ENCODE data around the gene HBS1L.

Gene HBS1L

GRCh38 chr6:134938896-134939295 lies 115.7 kb downstream of the HBS1L start:
- Histone ChIP-seq H4K8ac (ENCODE audit: low read depth, low read length) (no peak overlapping the region), H2AK5ac (ENCODE audit: low read depth, low read length) (no peak overlapping the region), H3K9me3 (replicated peaks in 1 of 2; ENCODE audit: control insufficient read depth in 2 of 2, insufficient read depth in 1 of 2, low read depth in 1 of 2, low read length in 2 of 2) (no peaks in the 10 kb centered on the region), H3K4me1 (ENCODE audit: control insufficient read depth in 2 of 2, insufficient read depth in 1 of 2, low read depth in 1 of 2, low read length in 2 of 2) (no peaks in the 10 kb centered on the region), H3K27ac (replicated peaks; ENCODE audit: low read length) (no peak overlapping the region), H3K4me3 (ENCODE audit: low read length in 2 of 2) (no peak overlapping the region), H2BK15ac (ENCODE audit: low read length) (no peak overlapping the region), H3K9ac (ENCODE audit: low read depth, low read length, poor library complexity) (no peak overlapping the region), H3K79me1 (ENCODE audit: low read depth, low read length) (no peaks in the 10 kb centered on the region), H3K18ac (ENCODE audit: low read length) (no peak overlapping the region), H3K14ac (ENCODE audit: low read length) (no peak overlapping the region), H3K4ac (ENCODE audit: low read length) (no peak overlapping the region), H4K91ac (ENCODE audit: low read depth, low read length, poor library complexity) (no peak overlapping the region), H2AFZ (ENCODE audit: low read length) (no peak overlapping the region), H2BK5ac (ENCODE audit: low read length) (no peak overlapping the region), H2BK120ac (ENCODE audit: low read depth, low read length) (no peak overlapping the region), H3K23ac (ENCODE audit: low read depth, low read length, poor library complexity) (no peak overlapping the region), H3K36me3 (replicated peaks in 1 of 2; ENCODE audit: control insufficient read depth in 2 of 2, insufficient read depth in 2 of 2, low read length in 2 of 2) (no peaks in the 10 kb centered on the region), H3K4me2 (ENCODE audit: insufficient read depth, low read length, poor library complexity, severe bottlenecking) (no peak overlapping the region), H2BK12ac (ENCODE audit: low read length) (no peak overlapping the region), H3K27me3 (ENCODE audit: control insufficient read depth in 3 of 3, insufficient read depth in 3 of 3, low read depth in 1 of 3, low read length in 3 of 3) (no peaks in the 10 kb centered on the region)
- no CpG with 5 or more reads among the region's 5 CpGs for WGBS, 2 donors (ENCODE audit: extremely low coverage in 2 of 2, insufficient read length in 2 of 2, insufficient replicate concordance in 1 of 2)
- DNase-seq (ENCODE audit: low spot score): no peak

DNA sequence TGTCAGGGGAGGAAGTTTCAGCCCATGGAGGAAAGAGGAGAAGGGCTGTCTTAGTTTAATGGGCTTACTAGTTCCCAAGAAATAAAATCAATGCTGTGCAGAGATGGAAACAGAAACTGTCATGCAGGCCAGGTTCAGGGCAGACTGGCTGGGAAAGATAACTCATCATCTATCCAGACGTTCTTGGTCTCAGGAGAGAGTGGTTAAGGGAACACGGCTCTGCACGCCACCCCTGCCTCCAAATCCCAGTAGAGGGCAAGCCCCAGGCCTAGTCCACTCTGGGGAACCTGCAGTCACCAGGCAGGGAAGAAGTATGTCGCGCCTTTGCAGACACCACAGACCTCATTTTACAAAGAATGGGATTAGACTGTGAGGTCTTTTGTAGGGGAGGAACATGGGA lies 117.2 kb downstream of the HBS1L start:
- Histone ChIP-seq H3K79me1 (ENCODE audit: low read depth, low read length) (no peaks in the 10 kb centered on the region), H3K27ac (replicated peaks; ENCODE audit: low read length) (no peak overlapping the region), H2AK5ac (ENCODE audit: low read depth, low read length) (no peak overlapping the region), H2BK120ac (ENCODE audit: low read depth, low read length) (no peak overlapping the region), H2BK12ac (ENCODE audit: low read length) (no peak overlapping the region), H3K9ac (ENCODE audit: low read depth, low read length, poor library complexity) (peak overlapping the region; percentile 5), H4K8ac (ENCODE audit: low read depth, low read length) (no peak overlapping the region), H3K14ac (ENCODE audit: low read length) (no peak overlapping the region), H2BK15ac (ENCODE audit: low read length) (no peak overlapping the region), H3K4me2 (ENCODE audit: insufficient read depth, low read length, poor library complexity, severe bottlenecking) (no peak overlapping the region), H2BK5ac (ENCODE audit: low read length) (no peak overlapping the region), H3K36me3 (replicated peaks in 1 of 2; ENCODE audit: control insufficient read depth in 2 of 2, insufficient read depth in 2 of 2, low read length in 2 of 2) (no peaks in the 10 kb centered on the region), H3K27me3 (ENCODE audit: control insufficient read depth in 3 of 3, insufficient read depth in 3 of 3, low read depth in 1 of 3, low read length in 3 of 3) (no peaks in the 10 kb centered on the region), H3K4ac (ENCODE audit: low read length) (no peak overlapping the region), H3K4me1 (ENCODE audit: control insufficient read depth in 2 of 2, insufficient read depth in 1 of 2, low read depth in 1 of 2, low read length in 2 of 2) (no peaks in the 10 kb centered on the region), H3K9me3 (replicated peaks in 1 of 2; ENCODE audit: control insufficient read depth in 2 of 2, insufficient read depth in 1 of 2, low read depth in 1 of 2, low read length in 2 of 2) (no peaks in the 10 kb centered on the region), H4K91ac (ENCODE audit: low read depth, low read length, poor library complexity) (no peak overlapping the region), H3K4me3 (ENCODE audit: low read length in 2 of 2) (no peak overlapping the region), H3K23ac (ENCODE audit: low read depth, low read length, poor library complexity) (no peak overlapping the region), H3K18ac (ENCODE audit: low read length) (peak overlapping the region; percentile 23), H2AFZ (ENCODE audit: low read length) (peak overlapping the region; percentile 17)
- no CpG with 5 or more reads among the region's 5 CpGs for WGBS, 2 donors (ENCODE audit: extremely low coverage in 2 of 2, insufficient read length in 2 of 2, insufficient replicate concordance in 1 of 2)
- DNase-seq (ENCODE audit: low spot score): no peak

- no peak overlapping the region for H2BK15ac ChIP-seq (ENCODE audit: low read length)
- H2BK120ac ChIP-seq (ENCODE audit: low read depth, low read length): no peak overlapping the region
- no peak overlapping the region for H3K23ac ChIP-seq (ENCODE audit: low read depth, low read length, poor library complexity)
- no peak for DNase-seq (ENCODE audit: low spot score)
- no peaks in the 10 kb centered on the region for H3K79me1 ChIP-seq (ENCODE audit: low read depth, low read length)
- H3K27ac ChIP-seq (replicated peaks; ENCODE audit: low read length): no peak overlapping the region
- no peak overlapping the region for H3K14ac ChIP-seq (ENCODE audit: low read length)
- no peak overlapping the region for H3K18ac ChIP-seq (ENCODE audit: low read length)
- H2BK5ac ChIP-seq (ENCODE audit: low read length): no peak overlapping the region
- no peak overlapping the region for H4K8ac ChIP-seq (ENCODE audit: low read depth, low read length)
- H3K9me3 ChIP-seq (replicated peaks in 1 of 2; ENCODE audit: control insufficient read depth in 2 of 2, insufficient read depth in 1 of 2, low read depth in 1 of 2, low read length in 2 of 2): no peaks in the 10 kb centered on the region
- no peak overlapping the region for H4K91ac ChIP-seq (ENCODE audit: low read depth, low read length, poor library complexity)
- no peaks in the 10 kb centered on the region for H3K36me3 ChIP-seq (replicated peaks in 1 of 2; ENCODE audit: control insufficient read depth in 2 of 2, insufficient read depth in 2 of 2, low read length in 2 of 2)
- no CpG with 5 or more reads among the region's 5 CpGs for WGBS, 2 donors (ENCODE audit: extremely low coverage in 2 of 2, insufficient read length in 2 of 2, insufficient replicate concordance in 1 of 2)
- H3K4ac ChIP-seq (ENCODE audit: low read length): no peak overlapping the region
- H3K4me1 ChIP-seq (ENCODE audit: control insufficient read depth in 2 of 2, insufficient read depth in 1 of 2, low read depth in 1 of 2, low read length in 2 of 2): no peaks in the 10 kb centered on the region
- no peak overlapping the region for H3K4me3 ChIP-seq (ENCODE audit: low read length in 2 of 2)
- H2BK12ac ChIP-seq (ENCODE audit: low read length): no peak overlapping the region
- H3K9ac ChIP-seq (ENCODE audit: low read depth, low read length, poor library complexity): no peak overlapping the region
- no peak overlapping the region for H3K4me2 ChIP-seq (ENCODE audit: insufficient read depth, low read length, poor library complexity, severe bottlenecking)
- no peaks in the 10 kb centered on the region for H3K27me3 ChIP-seq (ENCODE audit: control insufficient read depth in 3 of 3, insufficient read depth in 3 of 3, low read depth in 1 of 3, low read length in 3 of 3)
- peak overlapping the region; percentile 17 for H2AFZ ChIP-seq (ENCODE audit: low read length)
- H2AK5ac ChIP-seq (ENCODE audit: low read depth, low read length): no peak overlapping the region
These were observed 117.7 kb downstream of the HBS1L start for GRCh38 chr6:134936931-134937330.

GRCh38 chr6:134936476-134936875 lies 118.1 kb downstream of the HBS1L start:
- no CpG with 5 or more reads among the region's 5 CpGs for WGBS, 2 donors (ENCODE audit: extremely low coverage in 2 of 2, insufficient read length in 2 of 2, insufficient replicate concordance in 1 of 2)
- no peak overlapping the region for H3K9ac ChIP-seq (ENCODE audit: low read depth, low read length, poor library complexity)
- H2BK120ac ChIP-seq (ENCODE audit: low read depth, low read length): no peak overlapping the region
- no peak for DNase-seq (ENCODE audit: low spot score)
- no peaks in the 10 kb centered on the region for H3K79me1 ChIP-seq (ENCODE audit: low read depth, low read length)
- no peak overlapping the region for H3K4me2 ChIP-seq (ENCODE audit: insufficient read depth, low read length, poor library complexity, severe bottlenecking)
- H3K36me3 ChIP-seq (replicated peaks in 1 of 2; ENCODE audit: control insufficient read depth in 2 of 2, insufficient read depth in 2 of 2, low read length in 2 of 2): no peaks in the 10 kb centered on the region
- no peak overlapping the region for H2AFZ ChIP-seq (ENCODE audit: low read length)
- no peak overlapping the region for H3K14ac ChIP-seq (ENCODE audit: low read length)
- H2BK12ac ChIP-seq (ENCODE audit: low read length): no peak overlapping the region
- no peak overlapping the region for H3K4ac ChIP-seq (ENCODE audit: low read length)
- H4K8ac ChIP-seq (ENCODE audit: low read depth, low read length): no peak overlapping the region
- H3K9me3 ChIP-seq (replicated peaks in 1 of 2; ENCODE audit: control insufficient read depth in 2 of 2, insufficient read depth in 1 of 2, low read depth in 1 of 2, low read length in 2 of 2): no peaks in the 10 kb centered on the region
- H4K91ac ChIP-seq (ENCODE audit: low read depth, low read length, poor library complexity): no peak overlapping the region
- H3K18ac ChIP-seq (ENCODE audit: low read length): no peak overlapping the region
- no peak overlapping the region for H3K4me3 ChIP-seq (ENCODE audit: low read length in 2 of 2)
- H2AK5ac ChIP-seq (ENCODE audit: low read depth, low read length): no peak overlapping the region
- no peak overlapping the region for H3K27ac ChIP-seq (replicated peaks; ENCODE audit: low read length)
- H2BK15ac ChIP-seq (ENCODE audit: low read length): no peak overlapping the region
- H3K27me3 ChIP-seq (ENCODE audit: control insufficient read depth in 3 of 3, insufficient read depth in 3 of 3, low read depth in 1 of 3, low read length in 3 of 3): no peaks in the 10 kb centered on the region
- no peaks in the 10 kb centered on the region for H3K4me1 ChIP-seq (ENCODE audit: control insufficient read depth in 2 of 2, insufficient read depth in 1 of 2, low read depth in 1 of 2, low read length in 2 of 2)
- H2BK5ac ChIP-seq (ENCODE audit: low read length): no peak overlapping the region
- H3K23ac ChIP-seq (ENCODE audit: low read depth, low read length, poor library complexity): no peak overlapping the region
